Activated T-helper 1 cell treated with anti-CD3 and anti-CD28 coated beads, Interleukin-12 subunit alpha, Interleukin-12 subunit beta, Interleukin-2, Interleukin-4 antibody, amounts not matched to agents 30 ng/mL and 10 ng/mL and 1 ng/mL, durations not matched to agents 14 hours and 24 hours and 36 hours (primary cell): ENCODE data around the gene AOPEP. TPM values are rescaled to one million over a fixed set of nuclear protein-coding genes. Genes with fewer than 3 reads are reported as not detected.
A peak's percentile ranks its signal among the peaks of the same experiment; 100 is the strongest.
"Not testable (repeated sequence)": the region's sequence is repeated elsewhere in the genome, so short reads cannot be mapped to it uniquely, and the experiment has no call there.

Source experiments
- DNase-seq: peaks from one replicate; pipeline ENCODE4 v3.0.0; 2021; ENCODE audit warnings: low spot score
- H3K27ac Mint-ChIP-seq: one replicate; pipeline ENCODE4 v1.8.0; 2021; ENCODE audit warnings: mild to moderate bottlenecking, mixed read lengths
- H3K27me3 Mint-ChIP-seq: one replicate; pipeline ENCODE4 v1.8.0; 2022; ENCODE audit warnings: mild to moderate bottlenecking, moderate library complexity, mixed read lengths; ENCODE audit not compliant: insufficient read depth
- H3K36me3 Mint-ChIP-seq: one replicate; pipeline ENCODE4 v1.8.0; 2021; ENCODE audit warnings: low read depth, mixed read lengths
- H3K4me1 Mint-ChIP-seq: one replicate; pipeline ENCODE4 v1.8.0; 2021; ENCODE audit warnings: low read depth, mixed read lengths
- H3K4me3 Mint-ChIP-seq: one replicate; pipeline ENCODE4 v1.8.0; 2021; ENCODE audit warnings: mild to moderate bottlenecking, moderate library complexity, mixed read lengths
- H3K9me3 Mint-ChIP-seq: one replicate; pipeline ENCODE4 v1.8.0; 2021; ENCODE audit warnings: mixed read lengths
- intact Hi-C: fragments of 100-400 bp; cut with micrococcal nuclease; formaldehyde crosslinking; loops from one replicate; pipeline ENCODE4 v1.15.1; 2024
- total RNA-seq: library from RNA; stranded (reverse); gene quantifications from 2 replicates; pipeline ENCODE4 v1.2.3, GENCODE V29; 2022

The AOPEP gene
- total RNA-seq, 1 donor from 2014 or later, result 22.5 TPM

DNA sequence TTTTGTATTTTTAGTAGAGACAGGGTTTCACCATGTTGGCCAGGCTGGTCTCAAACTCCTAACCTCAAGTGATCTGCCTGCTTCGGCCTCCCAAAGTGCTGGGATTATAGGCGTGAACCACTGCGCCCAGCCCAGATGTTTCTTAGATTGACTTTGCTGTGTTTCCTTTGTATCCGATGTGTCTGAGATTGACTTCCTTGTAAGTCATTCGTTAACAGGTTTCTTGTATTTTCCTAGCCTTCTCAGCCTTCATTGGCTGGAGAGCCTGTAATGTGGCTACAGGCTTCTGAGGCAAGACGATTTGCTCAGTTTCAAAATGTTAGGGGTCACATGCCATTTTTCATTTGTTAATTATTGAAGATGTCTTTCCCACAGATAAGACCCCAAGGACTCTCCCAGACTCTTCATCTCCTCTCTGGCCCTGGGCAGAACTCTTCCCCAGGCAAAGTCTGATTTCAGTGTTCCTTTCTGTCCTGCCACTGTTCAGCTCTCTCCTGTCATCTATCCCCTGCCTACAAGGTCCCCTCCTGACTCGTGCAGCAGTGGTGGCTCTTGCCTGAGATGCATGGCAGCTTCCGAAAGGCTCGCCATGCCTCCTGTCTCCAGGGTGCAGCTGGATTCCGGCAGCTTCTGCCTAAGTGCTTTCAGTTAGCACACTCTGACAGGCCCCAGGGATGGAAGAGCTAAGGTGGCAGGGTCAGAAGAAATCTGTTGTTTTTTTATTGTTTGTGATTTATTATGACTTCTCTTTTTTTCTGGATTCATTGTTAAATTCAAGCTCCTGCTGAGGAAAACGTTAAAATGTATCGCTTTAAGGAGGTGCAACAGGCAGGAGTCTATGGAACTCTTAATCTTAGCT is 206.4 kb downstream of the AOPEP start:
- intact Hi-C loops, result no loop called here
- Mint-ChIP-seq H3K9me3 (no peaks in the 10 kb centered on the region), H3K4me3 (no peak overlapping the region), H3K27me3 (no peaks in the 10 kb centered on the region), H3K27ac (no peak overlapping the region), H3K4me1 (peaks cover 5% of the 10 kb centered on the region), H3K36me3 (no peaks in the 10 kb centered on the region)
- DNase-seq, result no peak

DNA sequence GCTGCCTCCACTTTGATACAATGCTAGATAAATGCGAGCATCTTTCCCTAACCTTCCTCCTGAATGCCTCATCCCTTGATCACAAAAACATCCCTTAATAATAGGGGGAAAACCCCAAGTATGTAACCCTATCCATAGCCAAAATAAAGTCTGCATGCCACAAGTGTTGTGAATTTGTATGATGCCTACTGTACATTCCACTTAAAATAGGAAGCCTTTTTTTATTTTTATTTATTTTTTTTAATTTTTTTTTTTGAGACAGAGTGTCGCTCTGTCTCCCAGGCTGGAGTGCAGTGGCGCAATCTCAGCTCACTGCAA is 207.0 kb downstream of the AOPEP start:
- no peaks in the 10 kb centered on the region for H3K27me3 Mint-ChIP-seq
- no peaks in the 10 kb centered on the region for H3K9me3 Mint-ChIP-seq
- H3K27ac Mint-ChIP-seq, result no peak overlapping the region
- no peak overlapping the region for H3K4me3 Mint-ChIP-seq
- peaks cover 3% of the 10 kb centered on the region for H3K36me3 Mint-ChIP-seq
- DNase-seq, result no peak
- intact Hi-C loops, result no loop called here
- peaks cover 5% of the 10 kb centered on the region for H3K4me1 Mint-ChIP-seq

DNA sequence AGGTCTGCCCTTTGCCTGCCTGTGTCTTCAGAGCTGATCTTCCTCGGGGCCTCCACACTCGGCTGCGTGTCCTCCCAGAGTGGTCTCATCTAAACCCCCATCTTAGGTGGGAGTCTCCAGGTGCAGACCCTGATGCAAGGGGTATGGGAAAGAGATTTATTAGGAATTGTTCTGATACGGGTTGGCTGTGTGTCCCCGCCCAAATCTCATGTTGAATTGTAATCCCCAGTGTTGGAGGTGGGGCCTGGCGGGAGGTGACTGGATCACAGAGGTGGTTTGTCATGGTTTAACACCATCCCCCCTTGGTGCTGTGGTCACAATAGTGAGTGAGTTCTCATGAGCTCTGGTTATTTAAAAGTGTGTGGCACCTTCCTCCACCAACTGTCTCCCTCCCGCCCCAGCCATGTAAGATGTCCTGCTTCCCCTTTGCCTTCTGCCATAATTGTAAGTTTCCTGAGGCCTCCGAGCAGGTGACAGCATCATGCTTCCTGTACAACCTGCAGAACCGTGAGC is 208.4 kb downstream of the AOPEP start:
- Mint-ChIP-seq H3K4me3 (no peak overlapping the region), H3K27ac (no peak overlapping the region)

DNA sequence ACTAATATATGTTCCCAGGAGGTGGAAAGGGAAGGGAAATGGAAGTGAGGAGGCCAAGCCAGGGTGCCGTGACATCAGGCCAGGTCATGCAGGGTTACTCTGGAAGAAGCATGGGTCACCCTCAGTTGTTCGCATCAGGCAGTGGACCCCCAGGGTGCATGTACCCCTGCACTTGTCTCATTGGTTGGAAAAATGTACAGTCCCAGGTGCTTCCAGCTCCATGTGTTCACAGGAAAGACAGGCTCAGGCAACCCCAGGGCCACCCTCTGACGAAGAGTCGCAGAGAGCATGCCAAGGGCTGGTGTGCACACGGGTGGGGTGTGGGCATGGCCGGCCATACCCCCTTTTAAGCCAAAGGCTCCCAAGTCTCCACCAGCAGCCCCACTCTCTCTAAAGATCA is 208.9 kb downstream of the AOPEP start:
- intact Hi-C loops, result no loop called here
- no peak overlapping the region for H3K4me3 Mint-ChIP-seq
- no peaks in the 10 kb centered on the region for H3K9me3 Mint-ChIP-seq
- H3K36me3 Mint-ChIP-seq, result peaks cover 3% of the 10 kb centered on the region
- peaks cover 5% of the 10 kb centered on the region for H3K4me1 Mint-ChIP-seq
- H3K27me3 Mint-ChIP-seq, result no peaks in the 10 kb centered on the region
- H3K27ac Mint-ChIP-seq, result no peak overlapping the region
- DNase-seq, result no peak

More for the DNA sequence above, 208.4 kb downstream of the AOPEP start:
- DNase-seq, result no peak
- Mint-ChIP-seq H3K9me3 (no peaks in the 10 kb centered on the region), H3K36me3 (peaks cover 3% of the 10 kb centered on the region), H3K27me3 (no peaks in the 10 kb centered on the region), H3K4me1 (peaks cover 5% of the 10 kb centered on the region)
- intact Hi-C loops, result no loop called here

DNA sequence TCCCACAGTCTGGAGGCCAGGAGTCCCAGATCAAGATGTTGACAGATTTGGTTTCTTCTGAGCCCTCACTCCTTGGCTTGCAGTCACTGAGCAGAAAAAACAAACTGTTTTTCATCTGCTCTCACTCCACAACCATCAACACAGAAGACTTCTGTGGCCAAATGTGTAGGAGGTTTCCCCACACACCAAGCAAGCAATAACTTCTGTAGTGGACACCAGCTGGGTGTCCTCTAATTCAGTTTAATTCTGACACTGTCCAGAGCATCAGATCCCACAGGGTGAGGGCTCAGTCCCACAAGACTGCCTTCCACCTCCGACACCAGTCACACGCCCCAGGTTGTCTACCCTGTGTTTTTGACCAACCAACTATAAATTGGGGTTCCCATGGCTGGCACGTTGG is 209.9 kb downstream of the AOPEP start:
- DNase-seq, result no peak
- Mint-ChIP-seq H3K36me3 (peaks cover 3% of the 10 kb centered on the region), H3K27ac (no peak overlapping the region), H3K9me3 (no peaks in the 10 kb centered on the region), H3K27me3 (no peaks in the 10 kb centered on the region), H3K4me3 (no peak overlapping the region), H3K4me1 (peaks cover 5% of the 10 kb centered on the region)
- intact Hi-C loops, result no loop called here

DNA sequence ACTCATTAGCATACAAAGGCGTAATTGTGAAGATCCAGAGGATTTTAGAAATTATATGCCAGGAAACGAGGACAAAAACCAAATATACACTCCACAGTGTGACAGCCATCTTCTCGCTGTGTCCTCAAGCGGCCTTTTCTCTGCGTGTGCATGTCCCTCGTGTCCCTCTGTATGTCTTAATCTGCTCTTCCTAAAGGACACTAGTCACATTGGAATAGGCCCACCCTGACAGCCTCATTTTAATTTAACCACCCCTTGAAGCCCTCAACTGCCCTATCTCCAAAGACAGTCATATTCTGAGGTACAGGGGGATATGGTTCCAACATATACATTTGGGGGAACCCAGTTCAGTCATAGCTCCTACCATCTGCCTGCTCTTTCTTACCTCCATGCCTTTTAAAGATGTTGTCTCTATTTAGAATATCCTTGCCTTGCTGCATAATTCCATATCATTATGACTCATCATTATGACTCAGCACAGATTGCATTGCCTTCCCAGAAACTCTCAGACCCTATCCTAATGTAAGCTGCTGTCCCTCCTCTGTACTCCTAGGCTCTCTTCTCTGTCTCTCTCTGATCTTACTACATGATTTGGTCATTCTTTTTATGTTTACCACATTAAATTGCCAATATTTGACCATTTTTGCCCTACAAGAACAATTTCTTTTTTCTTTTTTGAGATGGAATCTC is 210.9 kb downstream of the AOPEP start:
- DNase-seq, result no peak
- Mint-ChIP-seq H3K4me3 (no peak overlapping the region), H3K27ac (no peak overlapping the region), H3K4me1 (peaks cover 5% of the 10 kb centered on the region), H3K36me3 (peaks cover 3% of the 10 kb centered on the region), H3K9me3 (no peaks in the 10 kb centered on the region), H3K27me3 (no peaks in the 10 kb centered on the region)
- intact Hi-C loops, result no loop called here

DNA sequence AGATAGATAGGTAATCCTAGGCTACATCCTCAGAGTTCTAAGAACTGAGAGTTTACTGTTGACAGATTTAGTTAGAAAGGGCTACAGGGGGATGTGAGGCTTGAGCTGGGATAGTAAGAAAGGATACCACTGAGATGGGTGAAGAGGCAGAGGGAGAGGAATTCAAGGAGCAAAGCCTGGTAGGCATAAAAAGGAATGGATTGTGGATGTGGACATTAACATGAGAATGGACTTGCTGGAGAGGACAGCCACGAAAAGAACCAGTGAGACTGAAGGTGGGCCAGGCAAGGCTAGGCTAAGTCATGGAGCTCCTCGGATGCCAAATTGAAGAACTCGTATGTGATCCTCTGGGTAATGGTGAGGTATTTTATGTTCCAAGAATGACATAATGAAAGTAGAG is 211.9 kb downstream of the AOPEP start:
- Mint-ChIP-seq H3K4me1 (peaks cover 5% of the 10 kb centered on the region), H3K27ac (peak overlapping the region; percentile 2), H3K9me3 (no peaks in the 10 kb centered on the region), H3K4me3 (no peak overlapping the region), H3K36me3 (peaks cover 3% of the 10 kb centered on the region), H3K27me3 (no peaks in the 10 kb centered on the region)
- DNase-seq, result no peak
- intact Hi-C loops, result no loop called here

DNA sequence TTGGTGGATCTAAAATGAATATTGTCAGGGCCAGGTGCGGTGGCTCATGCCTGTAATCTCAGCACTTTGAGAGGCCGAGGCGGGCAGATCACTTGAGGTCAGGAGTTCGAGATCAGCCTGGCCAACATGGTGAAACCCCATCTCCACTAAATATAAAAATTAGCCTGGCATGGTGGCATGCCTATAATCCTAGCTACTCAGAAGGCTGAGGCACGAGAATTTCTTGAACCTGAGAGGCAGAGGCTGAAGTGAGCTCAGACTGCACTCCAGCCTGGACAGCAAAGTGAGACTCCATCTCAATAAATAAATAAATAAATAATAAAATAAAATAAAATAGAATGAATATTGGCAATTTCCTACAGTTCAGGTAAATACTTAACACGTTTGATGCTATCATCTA is 213.8 kb downstream of the AOPEP start:
- DNase-seq, H3K27ac Mint-ChIP-seq, intact Hi-C loops, H3K9me3 Mint-ChIP-seq, H3K4me1 Mint-ChIP-seq, H3K36me3 Mint-ChIP-seq, H3K27me3 Mint-ChIP-seq, H3K4me3 Mint-ChIP-seq: not testable (repeated sequence)

DNA sequence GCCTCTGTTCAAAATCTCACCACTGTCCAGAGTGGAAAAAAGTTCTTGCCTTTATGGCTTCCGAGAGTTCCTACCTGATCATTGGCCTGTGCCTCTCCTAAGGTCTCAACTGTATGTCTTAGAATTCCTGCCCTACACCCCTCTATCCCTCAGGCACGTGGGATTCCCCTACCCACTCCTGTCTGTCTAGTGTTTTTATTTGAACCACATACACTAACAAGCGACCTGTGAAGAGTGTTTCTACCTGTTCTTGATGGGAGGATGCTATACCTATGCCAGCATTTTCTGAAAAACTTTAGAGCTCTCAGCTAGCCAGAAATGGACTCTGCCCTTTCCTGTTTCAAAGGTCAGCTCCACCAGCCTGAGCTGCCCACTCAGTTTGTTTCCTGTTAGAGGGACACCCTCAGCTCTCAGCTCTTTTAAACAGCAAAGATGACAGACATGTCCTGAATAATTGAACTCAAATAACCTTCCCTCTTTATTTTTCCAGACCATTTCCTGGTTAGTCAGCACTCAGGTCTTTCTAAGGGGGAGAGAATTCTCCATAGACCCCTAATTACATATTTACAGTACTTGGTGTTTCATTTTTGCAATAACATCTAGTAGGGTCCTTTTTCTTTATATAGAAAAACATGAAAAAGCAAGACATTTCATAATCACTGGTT is 214.8 kb downstream of the AOPEP start:
- DNase-seq, result no peak
- Mint-ChIP-seq H3K27me3 (no peaks in the 10 kb centered on the region), H3K4me3 (no peak overlapping the region), H3K36me3 (peaks cover 3% of the 10 kb centered on the region), H3K4me1 (peaks cover 5% of the 10 kb centered on the region), H3K27ac (no peak overlapping the region), H3K9me3 (no peaks in the 10 kb centered on the region)
- intact Hi-C loops, result no loop called here

DNA sequence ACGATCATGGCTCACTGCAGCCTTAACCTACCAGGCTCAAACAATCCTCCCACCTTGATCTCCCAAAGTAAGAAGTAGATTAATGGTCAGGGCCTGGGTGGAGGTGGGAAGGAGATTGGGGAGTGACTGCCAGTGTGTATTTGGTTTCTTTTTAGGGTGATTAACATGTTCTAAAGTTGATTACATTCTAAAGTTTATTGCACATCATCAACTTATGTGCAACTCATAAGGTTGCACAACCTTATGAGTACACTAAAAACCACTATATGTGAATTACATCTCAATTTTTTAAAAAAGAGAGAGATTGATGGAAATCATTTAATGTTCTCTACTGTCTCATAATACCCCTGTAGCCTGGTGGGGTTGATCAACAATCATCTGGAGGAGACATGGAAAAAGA is 218.1 kb downstream of the AOPEP start:
- Mint-ChIP-seq H3K27me3 (peaks cover 1% of the 10 kb centered on the region), H3K9me3 (no peaks in the 10 kb centered on the region), H3K4me1 (peaks cover 11% of the 10 kb centered on the region), H3K36me3 (no peaks in the 10 kb centered on the region), H3K27ac (no peak overlapping the region), H3K4me3 (no peak overlapping the region)
- no peak for DNase-seq
- intact Hi-C loops, result no loop called here

DNA sequence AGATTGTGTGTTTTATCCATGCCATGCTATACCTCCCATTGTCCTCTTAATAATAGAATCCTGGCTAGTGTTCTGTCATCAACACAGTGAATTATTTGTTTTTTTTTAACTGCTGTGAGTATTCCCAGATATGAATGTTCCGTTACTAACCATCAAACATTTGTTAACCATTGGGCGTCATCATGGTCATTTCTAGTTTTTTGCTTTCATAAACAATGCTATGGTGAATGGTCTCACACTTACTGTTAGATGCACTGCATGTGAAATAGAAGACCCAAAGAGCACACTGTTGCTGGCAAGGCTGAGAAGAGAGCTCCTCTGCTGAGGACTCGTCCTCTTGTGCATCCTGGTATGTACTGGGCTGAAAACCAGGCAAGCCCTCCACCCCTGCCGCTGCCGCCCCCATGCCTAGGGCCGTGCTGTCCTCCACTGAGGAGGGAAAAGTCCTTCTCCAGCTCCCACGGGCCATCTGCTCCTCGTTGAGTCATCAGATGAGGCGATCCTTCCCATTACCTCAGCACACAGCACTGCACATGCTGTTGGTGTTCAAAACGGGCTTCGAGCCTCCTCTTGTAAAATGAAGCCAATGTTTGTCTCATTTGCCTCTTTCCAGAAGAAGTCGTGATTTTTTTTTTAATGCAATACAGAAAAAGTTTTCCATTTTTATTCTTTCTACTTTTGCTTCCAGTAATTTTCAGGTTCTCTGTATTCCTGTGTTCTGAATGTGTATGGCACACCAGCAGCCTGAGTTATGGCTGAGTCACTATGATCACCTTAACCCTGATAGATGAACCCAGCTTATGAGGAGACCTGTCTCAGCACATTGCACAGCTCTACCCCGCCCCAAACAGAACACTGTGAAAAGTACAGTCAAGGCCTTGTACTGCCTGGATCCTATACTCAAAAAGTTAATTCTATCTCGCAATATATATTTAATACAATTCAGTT is 219.0 kb downstream of the AOPEP start:
- Mint-ChIP-seq H3K36me3 (no peaks in the 10 kb centered on the region), H3K27me3 (peaks cover 1% of the 10 kb centered on the region), H3K9me3 (no peaks in the 10 kb centered on the region), H3K4me3 (no peak overlapping the region), H3K27ac (no peak overlapping the region), H3K4me1 (peaks cover 19% of the 10 kb centered on the region)
- intact Hi-C loops, result no loop called here
- DNase-seq, result no peak

DNA sequence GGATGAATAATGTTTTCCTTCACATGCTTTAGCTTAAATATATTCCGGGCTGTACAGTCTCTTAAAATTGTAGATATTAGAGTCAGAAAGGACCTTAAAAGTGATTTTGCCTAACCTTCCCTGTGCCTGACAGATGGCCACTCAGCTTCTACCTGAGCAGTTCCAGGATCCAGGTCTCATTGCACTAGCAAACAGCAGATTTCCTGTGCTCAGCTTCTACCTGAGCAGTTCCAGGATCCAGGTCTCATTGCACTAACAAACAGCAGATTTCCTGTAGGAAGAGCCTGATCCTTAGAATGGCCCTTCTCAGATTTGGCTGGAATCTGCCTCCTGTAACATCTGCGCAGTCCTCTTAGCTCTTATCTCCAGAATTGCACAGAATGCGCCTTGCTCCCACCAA is 219.8 kb downstream of the AOPEP start:
- intact Hi-C loops, result no loop called here
- H3K4me1 Mint-ChIP-seq, result peaks cover 25% of the 10 kb centered on the region
- no peaks in the 10 kb centered on the region for H3K36me3 Mint-ChIP-seq
- no peaks in the 10 kb centered on the region for H3K9me3 Mint-ChIP-seq
- H3K27me3 Mint-ChIP-seq, result peaks cover 1% of the 10 kb centered on the region
- no peak overlapping the region for H3K27ac Mint-ChIP-seq
- no peak overlapping the region for H3K4me3 Mint-ChIP-seq
- no peak for DNase-seq
